Testis (tissue), 2 donors: Measurements from ENCODE around the gene TPCN1.

Source experiments
- POLR2A ChIP-seq: fragments of 450-650 bp; IDR thresholded peaks from one replicate; pipeline ENCODE4 v1.6.1; 2017; ENCODE audit warnings: antibody characterized with exemption, mild to moderate bottlenecking, moderate library complexity
- TF ChIP-seq, protein P1 (sequence below), 3 experiments: fragments of 450-650 bp in 2 of 3; fragments of 200-600 bp in 1 of 3; sonication (generic) in 1 of 3; IDR thresholded peaks; one replicate each; pipeline ENCODE4 v1.5.1; 2016 to 2019; ENCODE audit warnings: antibody characterized with exemption in 3 of 3, mild to moderate bottlenecking in 2 of 3, moderate library complexity in 1 of 3

DNA sequence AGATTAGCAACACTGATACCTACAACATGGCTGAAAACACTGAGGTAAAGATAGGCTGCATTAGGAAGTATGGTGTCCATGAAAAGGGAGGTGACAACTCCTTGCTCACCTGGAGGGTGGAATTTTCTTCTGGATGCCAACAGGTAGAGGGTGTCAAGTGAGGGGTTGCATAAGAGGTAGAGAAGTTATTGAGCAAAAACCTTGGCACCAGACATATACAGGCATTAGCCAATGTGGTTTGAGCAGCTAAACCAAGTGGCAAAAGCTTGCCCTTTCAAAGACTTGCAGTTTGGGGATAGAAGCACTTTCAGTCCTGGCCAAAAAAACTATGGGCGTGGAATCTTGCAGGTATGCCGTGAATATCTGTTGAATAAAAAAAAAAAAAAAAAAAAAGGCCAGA, 31.9 kb upstream of the TPCN1 start:
- TF ChIP-seq, protein P1, sequence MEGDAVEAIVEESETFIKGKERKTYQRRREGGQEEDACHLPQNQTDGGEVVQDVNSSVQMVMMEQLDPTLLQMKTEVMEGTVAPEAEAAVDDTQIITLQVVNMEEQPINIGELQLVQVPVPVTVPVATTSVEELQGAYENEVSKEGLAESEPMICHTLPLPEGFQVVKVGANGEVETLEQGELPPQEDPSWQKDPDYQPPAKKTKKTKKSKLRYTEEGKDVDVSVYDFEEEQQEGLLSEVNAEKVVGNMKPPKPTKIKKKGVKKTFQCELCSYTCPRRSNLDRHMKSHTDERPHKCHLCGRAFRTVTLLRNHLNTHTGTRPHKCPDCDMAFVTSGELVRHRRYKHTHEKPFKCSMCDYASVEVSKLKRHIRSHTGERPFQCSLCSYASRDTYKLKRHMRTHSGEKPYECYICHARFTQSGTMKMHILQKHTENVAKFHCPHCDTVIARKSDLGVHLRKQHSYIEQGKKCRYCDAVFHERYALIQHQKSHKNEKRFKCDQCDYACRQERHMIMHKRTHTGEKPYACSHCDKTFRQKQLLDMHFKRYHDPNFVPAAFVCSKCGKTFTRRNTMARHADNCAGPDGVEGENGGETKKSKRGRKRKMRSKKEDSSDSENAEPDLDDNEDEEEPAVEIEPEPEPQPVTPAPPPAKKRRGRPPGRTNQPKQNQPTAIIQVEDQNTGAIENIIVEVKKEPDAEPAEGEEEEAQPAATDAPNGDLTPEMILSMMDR (IDR thresholded peaks at IDR 0.05) = no peak
- no peak for TF ChIP-seq POLR2A
